Ovary (tissue), 9 donors: ENCODE measurements around the gene HSPB7. TPM values are rescaled to one million over a fixed set of nuclear protein-coding genes. Genes with fewer than 3 reads are reported as not detected.
A peak's percentile ranks its signal among the peaks of the same experiment; 100 is the strongest.
"Not testable (repeated sequence)": the region's sequence is repeated elsewhere in the genome, so short reads cannot be mapped to it uniquely, and the experiment has no call there.

Experiments used
- DNase-seq, 5 donors: peaks; one replicate each; pipeline ENCODE4 v3.0.0-alpha.2; 2019 to 2020
- H3K27ac ChIP-seq, 2 donors: fragments of 200-600 bp; one replicate each; pipeline versions ENCODE4 v1.5.1 to v1.8.0; 2019 to 2022
- H3K27me3 ChIP-seq: fragments of 200-600 bp; one replicate; pipeline ENCODE4 v1.8.0; 2022
- H3K36me3 ChIP-seq: fragments of 200-600 bp; sonication (generic); one replicate; pipeline ENCODE4 v1.5.1; 2019
- H3K4me1 ChIP-seq: one replicate; pipeline ENCODE4 v1.8.1; 2013; ENCODE audit warnings: mild to moderate bottlenecking, moderate library complexity; ENCODE audit not compliant: insufficient read depth
- H3K4me3 ChIP-seq: fragments of 200-600 bp; sonication (generic); one replicate; pipeline ENCODE4 v1.5.1; 2017
- H3K9me3 ChIP-seq, 2 donors: fragments of 200-600 bp in 1 of 2; sonication (generic) in 1 of 2; one replicate each; pipeline versions ENCODE4 v1.5.1 to v1.8.1; 2013 to 2019; ENCODE audit warnings: mild to moderate bottlenecking in 1 of 2, moderate library complexity in 1 of 2
- CTCF ChIP-seq, 3 donors: fragments of 450-650 bp in 2 of 3; fragments of 200-600 bp in 1 of 3; IDR thresholded peaks; one replicate each; pipeline versions ENCODE4 v1.5.1 to v1.8.0; 2016 to 2022; ENCODE audit warnings: antibody characterized with exemption in 3 of 3, mild to moderate bottlenecking in 1 of 3
- EP300 ChIP-seq: sonication (generic); formaldehyde crosslinking; IDR thresholded peaks from one replicate; pipeline ENCODE4 v1.6.1; 2017; ENCODE audit warnings: antibody characterized with exemption
- POLR2A ChIP-seq: fragments of 450-650 bp; IDR thresholded peaks from one replicate; pipeline ENCODE4 v1.6.1; 2017; ENCODE audit warnings: antibody characterized with exemption, mild to moderate bottlenecking, moderate library complexity
- WGBS, 3 donors: extraction: QIAGEN DNeasy Blood & Tissue Kit in 1 of 3; methylation state at CpG; one replicate each; pipeline versions ENCODE4 v1.1.5 to v1.1.7; 2013 to 2017; 5-methylcytosine and 5-hydroxymethylcytosine counted together
- intact Hi-C, 4 donors: fragments of 100-400 bp; cut with DNase I; formaldehyde crosslinking; loops; one replicate each; pipeline versions ENCODE4 v1.11.0 to v1.15.1; 2022 to 2023
- polyA plus RNA-seq, 2 donors: library from polyadenylated mRNA; stranded (reverse); fragments of 200-250 nt in 1 of 2; fragments of 350-450 nt in 1 of 2; fragmentation: Illumina TruSeq in 1 of 2; extraction: RNeasy Lipid Tissue Mini Kit (QIAGEN cat#74804) in 1 of 2; gene quantifications; one replicate each; pipeline ENCODE4 v1.2.3, GENCODE V29; 2013 to 2014
- total RNA-seq, 7 donors: library from RNA; depleted of rRNA in 2 of 7; stranded (reverse); fragments of >200 nt in 2 of 7; fragmentation: NEBNext Ultra II Directional in 3 of 7; extraction: Animal tissue kit (Norgen Biotek cat#: 25700) in 3 of 7; gene quantifications; one replicate each; pipeline versions ENCODE4 v1.1.0 to v1.2.4, GENCODE V29; 2016 to 2023
- donor health status: DM: no; HTN: no; CAD: no; lungs with moderate emphysema.
- donor health status: DM: no; HTN: no; CAD: no.
- donor health status: Bipolar disorder and iron deficiency.
- donor health status: DM: yes; HTN: yes; CAD: no.
- donor health status: DM: no; HTN: no; CAD: no.
- donor health status: DM: yes; HTN: yes; CAD: no.

HSPB7 gene
- total and polyA plus RNA-seq, 9 donors, result 1.9 to 68.7 (median 30.9) TPM

GRCh38 chr1:16061266-16061665 lies 43.4 kb upstream of the HSPB7 start:
- intact Hi-C loops, result no loop called here
- TF ChIP-seq POLR2A (no peak), EP300 (no peak), CTCF (IDR thresholded peaks at IDR 0.05) (no peak)
- Histone ChIP-seq H3K4me1 (no peaks in the 10 kb centered on the region), H3K27me3 (no peaks in the 10 kb centered on the region), H3K36me3 (no peaks in the 10 kb centered on the region), H3K9me3 (no peaks in the 10 kb centered on the region), H3K27ac (no peak overlapping the region), H3K4me3 (no peak overlapping the region)
- 77 to 92% (median 86%) methylated on average over 3 of the region's 3 CpGs for WGBS, 3 donors
- DNase-seq, result no peak

GRCh38 chr1:16058394-16059120 lies 40.7 kb upstream of the HSPB7 start:
- H3K4me1 ChIP-seq, DNase-seq, H3K27ac ChIP-seq, H3K36me3 ChIP-seq, H3K27me3 ChIP-seq, H3K9me3 ChIP-seq, H3K4me3 ChIP-seq: not testable (repeated sequence)
- intact Hi-C loops, result loop anchor here in 2 of 4 donors (1.0 to 2.0 kb wide), 2 partner anchors 8 to 22 kb away; no protein-coding TSS in a partner anchor
- WGBS, 3 donors, result 66 to 69% (median 69%) methylated on average over 14 to 17 of the region's 20 CpGs

GRCh38 chr1:16057314-16057915 lies 39.6 kb upstream of the HSPB7 start:
- WGBS, 3 donors, result 54 to 72% (median 66%) methylated on average over 7 of the region's 7 CpGs
- not testable (repeated sequence) for H3K4me1 ChIP-seq, DNase-seq, H3K27ac ChIP-seq, H3K9me3 ChIP-seq, H3K4me3 ChIP-seq, H3K36me3 ChIP-seq, H3K27me3 ChIP-seq
- intact Hi-C loops, result loop anchor here in 1 of 4 donors (2.0 kb wide), 1 partner anchor 49 kb away; no protein-coding TSS in a partner anchor

- not testable (repeated sequence) for H3K27me3 ChIP-seq, H3K4me3 ChIP-seq, DNase-seq, H3K36me3 ChIP-seq, H3K27ac ChIP-seq, H3K4me1 ChIP-seq, H3K9me3 ChIP-seq
- 42 to 64% (median 44%) methylated on average over 3 to 4 of the region's 4 CpGs for WGBS, 3 donors
- intact Hi-C loops, result loop anchor here in 1 of 4 donors (2.0 kb wide), 1 partner anchor 48 kb away; no protein-coding TSS in a partner anchor
Measured at GRCh38 chr1:16056521-16056912, 38.7 kb upstream of the HSPB7 start.

- Histone ChIP-seq H3K4me3 (no peak overlapping the region), H3K27me3 (no peaks in the 10 kb centered on the region), H3K9me3 (no peaks in the 10 kb centered on the region), H3K36me3 (no peaks in the 10 kb centered on the region), H3K4me1 (no peaks in the 10 kb centered on the region), H3K27ac (no peak overlapping the region)
- DNase-seq, result peak; percentile 82 to 91 (median 89)
- TF ChIP-seq CTCF (IDR thresholded peaks at IDR 0.05), result peak; percentile 92 to 96 (median 96)
- no peak for TF ChIP-seq EP300
- 31 to 40% (median 38%) methylated on average over 17 to 18 of the region's 18 CpGs for WGBS, 3 donors
- intact Hi-C loops, result loop anchor here in 2 of 4 donors (2.0 kb wide), 2 partner anchors 45 to 47 kb away; no protein-coding TSS in a partner anchor
Measured at GRCh38 chr1:16055613-16056520, 38.0 kb upstream of the HSPB7 start.
